Uterus (tissue), 2 donors: ENCODE results near the gene OCEL1.

Experiments used
- POLR2A ChIP-seq, 2 donors: fragments of 450-650 bp; IDR thresholded peaks; one replicate each; pipeline ENCODE4 v1.6.1; 2016; ENCODE audit warnings: antibody characterized with exemption in 2 of 2, mild to moderate bottlenecking in 1 of 2, moderate library complexity in 1 of 2
- TF ChIP-seq, protein P1 (sequence below), 4 experiments: fragments of 200-600 bp in 2 of 4; fragments of 450-650 bp in 2 of 4; sonication (generic) in 2 of 4; IDR thresholded peaks; one replicate each; pipeline ENCODE4 v1.5.1; 2016 to 2019; ENCODE audit warnings: antibody characterized with exemption in 4 of 4, mild to moderate bottlenecking in 2 of 4, moderate library complexity in 1 of 4

DNA sequence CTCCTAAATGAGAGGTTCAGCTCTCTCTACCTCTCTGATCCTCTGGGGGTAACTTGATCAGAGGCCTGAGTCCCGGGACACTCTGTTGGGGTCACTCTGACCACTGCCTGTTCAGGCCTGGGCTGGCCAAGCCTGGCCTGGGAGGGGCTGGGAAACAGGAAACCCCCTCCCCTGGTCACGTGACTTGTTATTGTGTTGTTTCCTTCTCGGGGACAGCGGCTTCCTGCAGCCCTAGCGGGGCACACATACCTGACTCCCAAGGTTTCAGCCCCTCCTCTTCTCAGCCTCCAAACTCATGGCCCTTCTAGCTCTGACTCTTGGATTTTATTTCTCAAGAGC lies 38.6 kb downstream of the OCEL1 start, which contains the start of gene USHBP1:
- TF ChIP-seq, protein P1, sequence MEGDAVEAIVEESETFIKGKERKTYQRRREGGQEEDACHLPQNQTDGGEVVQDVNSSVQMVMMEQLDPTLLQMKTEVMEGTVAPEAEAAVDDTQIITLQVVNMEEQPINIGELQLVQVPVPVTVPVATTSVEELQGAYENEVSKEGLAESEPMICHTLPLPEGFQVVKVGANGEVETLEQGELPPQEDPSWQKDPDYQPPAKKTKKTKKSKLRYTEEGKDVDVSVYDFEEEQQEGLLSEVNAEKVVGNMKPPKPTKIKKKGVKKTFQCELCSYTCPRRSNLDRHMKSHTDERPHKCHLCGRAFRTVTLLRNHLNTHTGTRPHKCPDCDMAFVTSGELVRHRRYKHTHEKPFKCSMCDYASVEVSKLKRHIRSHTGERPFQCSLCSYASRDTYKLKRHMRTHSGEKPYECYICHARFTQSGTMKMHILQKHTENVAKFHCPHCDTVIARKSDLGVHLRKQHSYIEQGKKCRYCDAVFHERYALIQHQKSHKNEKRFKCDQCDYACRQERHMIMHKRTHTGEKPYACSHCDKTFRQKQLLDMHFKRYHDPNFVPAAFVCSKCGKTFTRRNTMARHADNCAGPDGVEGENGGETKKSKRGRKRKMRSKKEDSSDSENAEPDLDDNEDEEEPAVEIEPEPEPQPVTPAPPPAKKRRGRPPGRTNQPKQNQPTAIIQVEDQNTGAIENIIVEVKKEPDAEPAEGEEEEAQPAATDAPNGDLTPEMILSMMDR (IDR thresholded peaks at IDR 0.05): no peak
- TF ChIP-seq POLR2A (IDR thresholded peaks at IDR 0.05): peak; percentile 30 to 46
